Retinal pigment epithelial cell (primary cell): Measurements from ENCODE around the gene RAD9A.

Experiments
- DNase-seq: peaks from one replicate; pipeline ENCODE4 v3.0.0-alpha.2; 2010; ENCODE audit warnings: low read depth
- H3K4me3 ChIP-seq: 2 replicates; pipeline ENCODE4 v1.5.1; 2011; ENCODE audit warnings: mild to moderate bottlenecking, low read length, control low read depth, moderate library complexity
- CTCF ChIP-seq: conservative IDR thresholded peaks from 2 replicates; pipeline ENCODE4 v1.5.1; 2011; ENCODE audit warnings: low read depth, low read length, control low read depth, inconsistent platforms

Gene RAD9A

GRCh38 chr11:67364783-67365722, 26.7 kb upstream of the RAD9A start:
- H3K4me3 ChIP-seq, result no peak overlapping the region
- DNase-seq, result no peak
- TF ChIP-seq CTCF, result no peak

- H3K4me3 ChIP-seq, result no peak overlapping the region
- DNase-seq, result no peak
- TF ChIP-seq CTCF, result no peak
Observed at GRCh38 chr11:67365736-67366444, 25.9 kb upstream of the RAD9A start.

GRCh38 chr11:67366546-67366945, 25.2 kb upstream of the RAD9A start:
- TF ChIP-seq CTCF, result no peak
- H3K4me3 ChIP-seq, result no peak overlapping the region
- no peak for DNase-seq

- no peak for TF ChIP-seq CTCF
- DNase-seq, result no peak
- H3K4me3 ChIP-seq, result no peak overlapping the region
Observed at GRCh38 chr11:67366961-67367760, 24.6 kb upstream of the RAD9A start.

GRCh38 chr11:67367761-67368227, 24.0 kb upstream of the RAD9A start:
- DNase-seq, result no peak
- TF ChIP-seq CTCF, result no peak
- no peak overlapping the region for H3K4me3 ChIP-seq

- no peak overlapping the region for H3K4me3 ChIP-seq
- no peak for TF ChIP-seq CTCF
- no peak for DNase-seq
Observed at GRCh38 chr11:67368621-67369020, 23.2 kb upstream of the RAD9A start.
